Lower lobe of right lung (tissue), 2 donors: ENCODE measurements around the gene NEK8. TPM values are rescaled to one million over a fixed set of nuclear protein-coding genes. Genes with fewer than 3 reads are reported as not detected.

Source experiments
- ATAC-seq, 2 donors: fragments of 200-7000 bp; cut with Tn5 transposase; one replicate each; pipeline ENCODE4 v1.9.1; 2020 to 2022; ENCODE audit warnings: mild to moderate bottlenecking in 2 of 2, moderate library complexity in 2 of 2
- DNase-seq: peaks from one replicate; pipeline ENCODE4 v3.0.0-alpha.2; 2020
- H3K27ac ChIP-seq: fragments of 200-600 bp; one replicate; pipeline ENCODE4 v1.8.0; 2022
- H3K27me3 ChIP-seq: fragments of 200-600 bp; one replicate; pipeline ENCODE4 v1.8.0; 2022; ENCODE audit warnings: low read depth
- H3K36me3 ChIP-seq: fragments of 200-600 bp; one replicate; pipeline ENCODE4 v1.8.0; 2022; ENCODE audit warnings: mild to moderate bottlenecking
- H3K4me1 ChIP-seq: fragments of 200-600 bp; one replicate; pipeline ENCODE4 v1.8.0; 2022
- H3K4me3 ChIP-seq: fragments of 200-600 bp; one replicate; pipeline ENCODE4 v1.8.0; 2022; ENCODE audit warnings: mild to moderate bottlenecking
- H3K9me3 ChIP-seq: fragments of 200-600 bp; one replicate; pipeline ENCODE4 v1.8.0; 2022
- CTCF ChIP-seq: fragments of 200-600 bp; IDR thresholded peaks from one replicate; pipeline ENCODE4 v1.8.0; 2022; ENCODE audit warnings: antibody characterized with exemption, mild to moderate bottlenecking
- intact Hi-C: fragments of 100-400 bp; cut with DNase I; formaldehyde crosslinking; loops from one replicate; pipeline ENCODE4 v1.11.0; 2022
- total RNA-seq: library from RNA; stranded (reverse); fragmentation: NEBNext Ultra II Directional; extraction: Animal tissue kit (Norgen Biotek cat#: 25700); gene quantifications from one replicate; pipeline ENCODE4 v1.2.1, GENCODE V29; 2021
- donor health status: DM: no; HTN: yes; CAD: no; lungs with severe emphysema.

Gene NEK8
- total RNA-seq, 1 donor from 2014 or later: 11.3 TPM

- DNase-seq (peak; percentile 82), ATAC-seq (peak in 1 of 2 donors; percentile 0)
- Histone ChIP-seq H3K4me3 (peak overlapping the region; percentile 85), H3K9me3 (no peaks in the 10 kb centered on the region), H3K36me3 (peaks cover 39% of the 10 kb centered on the region), H3K27ac (peak overlapping the region; percentile 81), H3K4me1 (peaks cover 74% of the 10 kb centered on the region), H3K27me3 (no peaks in the 10 kb centered on the region)
- TF ChIP-seq CTCF: no peak
- intact Hi-C loops: no loop called here
Measured at GRCh38 chr17:28725660-28726225, 2.8 kb upstream of the NEK8 start.

GRCh38 chr17:28726226-28726626, 2.4 kb upstream of the NEK8 start, which contains the start of gene TLCD1:
Gene TLCD1 (minus strand): TSS chr17:28726233. CDS start chr17:28726097, 136 bp downstream.
- H3K4me1 ChIP-seq: peaks cover 69% of the 10 kb centered on the region
- peaks cover 37% of the 10 kb centered on the region for H3K36me3 ChIP-seq
- H3K9me3 ChIP-seq: no peaks in the 10 kb centered on the region
- H3K27ac ChIP-seq: peak within 1 kb of the TSS; percentile 96
- no peaks in the 10 kb centered on the region for H3K27me3 ChIP-seq
- ATAC-seq: peak; percentile 58 to 71
- DNase-seq: peak; percentile 84
- H3K4me3 ChIP-seq: peak within 1 kb of the TSS; percentile 85
- no peak for TF ChIP-seq CTCF
- intact Hi-C loops: no loop called here

- H3K36me3 ChIP-seq: peaks cover 30% of the 10 kb centered on the region
- DNase-seq (peak; percentile 95), ATAC-seq (peak; percentile 79 to 89)
- intact Hi-C loops: no loop called here
- H3K4me3 ChIP-seq: peak overlapping the region; percentile 85
- peak; percentile 99 for TF ChIP-seq CTCF
- H3K9me3 ChIP-seq: no peaks in the 10 kb centered on the region
- no peaks in the 10 kb centered on the region for H3K27me3 ChIP-seq
- H3K4me1 ChIP-seq: peaks cover 63% of the 10 kb centered on the region
- H3K27ac ChIP-seq: peak overlapping the region; percentile 96
Measured at GRCh38 chr17:28726627-28727491, 1.7 kb upstream of the NEK8 start.

DNA sequence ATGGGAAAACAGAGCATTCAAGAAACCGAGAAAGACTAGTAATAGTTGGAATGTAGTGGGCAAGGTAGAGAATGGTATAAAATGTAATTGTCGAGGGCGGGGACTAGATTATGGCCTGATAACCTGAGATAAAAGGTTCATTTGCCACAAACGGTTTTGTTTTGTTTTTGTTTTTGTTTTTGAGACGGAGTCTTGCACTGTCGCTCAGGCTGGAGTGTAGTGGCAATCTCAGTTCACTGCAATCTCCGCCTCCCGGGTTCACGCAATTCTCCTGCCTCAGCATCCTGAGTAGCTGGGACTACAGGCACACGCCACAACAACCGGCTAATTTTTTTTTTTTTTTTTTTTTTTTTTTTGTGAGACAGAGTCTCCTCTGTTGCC, 1.4 kb downstream of the NEK8 start:
- ATAC-seq: no peak
- DNase-seq: no peak
- Histone ChIP-seq H3K36me3 (no peaks in the 10 kb centered on the region), H3K4me3 (no peak overlapping the region), H3K27me3 (no peaks in the 10 kb centered on the region), H3K4me1 (peaks cover 33% of the 10 kb centered on the region), H3K27ac (no peak overlapping the region), H3K9me3 (no peaks in the 10 kb centered on the region)
- intact Hi-C loops: no loop called here
- no peak for TF ChIP-seq CTCF

DNA sequence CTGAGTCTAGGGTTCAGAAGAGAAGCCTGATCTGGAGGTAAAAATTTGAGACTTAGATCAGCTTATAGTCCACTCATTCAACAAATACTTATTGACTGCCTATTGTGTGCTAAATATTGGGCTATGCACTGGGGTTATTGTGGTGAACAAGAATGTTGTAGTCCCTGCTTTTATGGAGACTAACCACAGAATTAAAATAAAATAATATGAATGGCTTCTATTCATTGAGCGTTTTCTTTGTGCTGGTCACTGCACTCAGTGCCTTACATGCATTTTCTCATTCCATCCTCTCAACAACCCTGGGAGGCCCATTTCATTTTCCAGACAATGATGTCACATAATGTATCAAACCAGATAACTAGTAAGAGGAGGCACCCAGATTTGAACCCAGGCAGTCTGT, 4.8 kb downstream of the NEK8 start:
- peaks cover 6% of the 10 kb centered on the region for H3K36me3 ChIP-seq
- DNase-seq: no peak
- H3K4me1 ChIP-seq: peaks cover 10% of the 10 kb centered on the region
- no peak overlapping the region for H3K4me3 ChIP-seq
- no peaks in the 10 kb centered on the region for H3K9me3 ChIP-seq
- TF ChIP-seq CTCF: no peak
- H3K27ac ChIP-seq: no peak overlapping the region
- intact Hi-C loops: no loop called here
- ATAC-seq: no peak
- no peaks in the 10 kb centered on the region for H3K27me3 ChIP-seq
